GM19099 (cell line): ENCODE data around the gene DPF1.

Experiments used
- POLR2A ChIP-seq: IDR thresholded peaks from 3 replicates; pipeline ENCODE4 v1.6.1; 2011; ENCODE audit warnings: low read depth; ENCODE audit not compliant: insufficient read length; ENCODE audit errors: extremely low read depth

The DPF1 gene

DNA sequence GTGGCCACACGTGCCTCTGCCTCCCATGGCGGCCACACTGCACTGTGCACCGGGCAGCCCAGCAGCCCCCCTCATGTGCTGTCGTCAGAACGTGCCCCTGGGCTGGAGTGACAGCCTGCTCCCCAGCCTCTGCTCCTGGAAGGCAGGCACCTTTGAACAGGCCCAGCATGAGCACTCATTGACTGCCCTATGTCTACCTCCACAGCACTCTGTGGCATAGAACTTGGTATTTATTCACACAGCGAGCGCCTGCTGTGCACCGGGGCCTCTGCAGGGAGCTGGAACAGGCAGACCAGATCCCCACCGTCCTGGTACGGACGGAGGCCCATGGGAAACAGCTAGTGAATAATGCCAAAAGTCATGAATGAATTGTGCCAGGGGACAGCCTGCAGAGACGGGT is 53.7 kb downstream of the DPF1 start:
- no peak for TF ChIP-seq POLR2A

DNA sequence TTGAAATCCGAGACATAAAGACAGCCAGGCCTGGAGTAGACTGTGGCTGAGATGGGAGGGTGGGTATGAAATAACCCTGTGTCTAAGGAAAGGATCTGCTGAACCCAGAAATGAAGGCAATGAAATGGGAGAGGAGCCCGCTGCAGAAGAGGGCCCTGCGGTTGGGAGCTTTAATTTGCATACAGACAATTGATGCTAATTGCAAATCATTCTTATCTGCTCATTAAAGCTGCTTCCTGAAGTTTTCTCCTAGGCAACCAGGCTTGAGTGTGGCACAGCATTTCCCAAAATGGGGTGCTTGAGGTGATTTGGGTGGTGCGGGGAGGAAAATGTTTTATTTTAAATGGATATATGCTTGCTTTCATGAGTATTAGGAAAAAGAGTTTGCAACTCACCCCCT is 55.4 kb downstream of the DPF1 start:
- TF ChIP-seq POLR2A = no peak

DNA sequence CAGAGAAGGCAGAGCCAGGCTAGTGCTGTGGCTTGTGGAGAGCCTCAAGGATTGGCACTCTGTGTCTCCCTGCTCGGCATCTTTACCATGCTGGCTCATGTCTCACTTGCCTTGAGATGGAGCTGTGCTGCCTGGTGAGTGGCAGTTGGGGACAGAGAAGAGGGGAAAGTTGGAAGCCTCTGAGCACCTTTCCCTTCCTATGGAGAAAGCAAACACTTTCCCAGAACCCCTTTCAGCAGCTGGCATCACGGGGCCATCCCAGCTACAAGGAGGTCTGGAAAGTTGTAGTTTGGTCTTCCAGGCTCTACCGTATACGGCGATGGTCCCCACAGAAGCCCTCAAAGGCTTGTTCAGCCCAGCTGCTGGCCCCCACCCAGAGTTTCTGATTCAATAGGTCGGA is 58.7 kb downstream of the DPF1 start:
- no peak for TF ChIP-seq POLR2A

DNA sequence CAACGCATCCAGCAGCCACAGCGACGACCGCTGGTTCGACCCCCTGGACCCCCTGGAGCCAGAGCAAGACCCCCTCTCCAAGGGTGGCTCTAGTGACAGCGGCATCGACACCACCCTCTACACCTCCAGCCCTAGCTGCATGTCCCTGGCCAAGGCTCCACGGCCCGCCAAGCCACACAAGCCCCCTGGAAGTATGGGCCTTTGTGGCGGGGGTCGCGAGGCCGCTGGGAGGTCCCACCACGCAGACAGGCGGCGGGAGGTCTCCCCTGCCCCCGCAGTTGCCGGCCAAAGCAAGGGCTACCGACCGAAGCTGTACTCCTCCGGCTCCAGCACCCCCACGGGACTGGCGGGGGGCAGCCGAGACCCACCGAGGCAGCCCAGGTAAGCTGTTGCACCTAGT is 59.5 kb downstream of the DPF1 start:
- TF ChIP-seq POLR2A = no peak

DNA sequence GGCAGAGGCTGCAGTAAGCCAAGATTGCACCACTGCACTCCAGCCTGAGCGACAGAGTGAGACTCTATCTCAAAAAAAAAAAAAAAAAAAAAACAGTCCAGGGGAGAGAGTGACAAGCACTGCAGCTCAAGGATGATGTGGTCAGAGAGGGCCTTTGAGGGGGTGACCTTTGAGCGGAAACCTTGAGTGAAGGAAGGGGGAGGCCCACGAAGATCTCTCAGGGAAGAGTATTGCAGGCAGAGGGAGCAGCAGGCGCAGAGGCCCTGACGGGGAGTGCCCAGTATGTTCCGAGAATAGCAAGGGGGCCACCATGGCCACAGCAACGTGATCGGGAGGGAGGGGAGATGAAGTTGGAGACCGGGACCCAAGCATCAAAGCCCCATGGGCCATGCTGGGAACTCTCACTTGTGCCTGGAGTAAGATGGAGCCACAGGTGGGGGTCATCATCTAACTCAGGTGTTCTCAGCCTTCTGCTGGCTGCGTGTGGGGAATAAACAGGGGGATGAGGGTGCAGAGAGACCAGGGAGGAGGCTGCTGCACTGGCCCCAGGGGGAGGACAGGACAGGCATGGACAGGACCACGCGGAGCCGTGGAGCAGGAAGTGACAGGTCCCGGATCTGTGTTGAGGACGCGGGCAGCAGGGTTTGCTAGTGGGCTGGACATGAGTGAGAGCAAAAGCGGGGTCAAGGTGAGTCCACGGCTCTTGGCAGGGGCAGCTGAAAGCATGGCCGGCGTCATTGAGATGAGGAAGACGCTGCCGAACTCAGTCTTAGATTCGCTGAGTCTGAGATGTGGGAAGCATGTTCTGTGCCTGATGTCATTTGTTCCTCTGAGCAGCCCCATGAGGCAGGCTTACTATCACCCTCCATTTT is 60.4 kb downstream of the DPF1 start:
- no peak for TF ChIP-seq POLR2A

DNA sequence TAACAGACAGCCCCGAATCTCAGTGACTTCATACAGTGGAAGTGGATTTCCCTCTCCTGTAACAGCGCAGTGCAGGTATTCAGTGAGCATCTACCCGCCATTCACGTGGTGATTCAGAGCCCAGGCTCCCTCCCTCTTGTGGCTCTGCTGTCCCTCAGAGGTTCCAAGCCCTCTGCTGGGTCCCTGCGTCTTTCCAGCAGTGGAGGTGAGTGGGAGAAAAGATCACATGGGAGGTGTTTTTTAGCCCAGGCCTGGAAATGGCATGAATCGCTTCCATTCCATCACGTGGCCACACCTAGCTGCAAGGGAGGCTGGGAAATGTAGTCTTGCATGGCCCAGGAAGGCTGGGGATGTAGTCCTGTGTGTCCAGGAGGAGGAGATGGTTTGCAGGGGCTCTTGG is 61.4 kb downstream of the DPF1 start:
- TF ChIP-seq POLR2A = no peak

DNA sequence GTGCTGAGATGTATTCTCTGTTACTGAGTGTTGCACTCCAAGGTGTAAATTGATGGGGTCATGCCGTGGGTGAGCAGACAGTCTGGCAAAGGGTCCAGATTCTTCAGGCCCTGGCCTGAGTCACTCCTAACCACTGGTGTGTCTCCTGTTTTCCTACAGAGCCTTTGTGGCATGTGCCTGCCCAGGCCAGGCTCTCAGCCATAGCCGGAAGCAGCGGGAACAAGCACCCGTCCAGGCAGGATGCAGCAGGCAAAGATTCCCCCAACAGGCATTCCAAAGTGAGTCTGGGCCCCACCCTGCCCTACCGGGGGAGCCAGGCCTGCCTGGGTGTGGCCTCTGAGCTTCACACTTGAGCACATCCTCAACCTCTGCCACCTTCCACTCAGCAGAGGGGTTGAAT is 61.9 kb downstream of the DPF1 start:
- no peak for TF ChIP-seq POLR2A
